NCI-H1105 treated with DMSO at 0.1 percent for 48 hours (cell line): Measurements from ENCODE around the gene EXOC6B.
A peak's percentile ranks its signal among the peaks of the same experiment; 100 is the strongest.
"Not testable (repeated sequence)": the region's sequence is repeated elsewhere in the genome, so short reads cannot be mapped to it uniquely, and the experiment has no call there.

ENCODE experiments used
- DNase-seq: peaks from one replicate; lab custom pipeline; 2025; lab: John Stamatoyannopoulos, UW

The EXOC6B gene

DNA sequence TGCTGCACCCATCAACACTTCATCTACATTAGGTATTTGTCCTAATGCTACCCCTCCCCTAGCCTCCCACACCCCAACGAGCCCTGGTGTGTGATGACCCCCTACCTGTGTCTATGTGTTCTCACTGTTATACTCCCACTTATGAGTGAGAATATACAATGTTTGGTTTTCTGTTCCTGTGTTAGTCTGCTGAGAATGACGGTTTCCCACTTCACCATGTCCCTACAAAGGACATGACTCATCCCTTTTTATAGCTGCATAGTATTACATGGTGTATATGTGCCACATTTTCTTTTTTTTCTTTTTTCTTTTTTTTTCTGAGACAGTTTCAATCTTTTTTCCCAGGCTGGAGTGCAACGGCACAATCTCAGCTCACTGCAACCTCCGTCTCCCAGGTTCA lies 394.1 kb downstream of the EXOC6B start:
- no peak for DNase-seq

DNA sequence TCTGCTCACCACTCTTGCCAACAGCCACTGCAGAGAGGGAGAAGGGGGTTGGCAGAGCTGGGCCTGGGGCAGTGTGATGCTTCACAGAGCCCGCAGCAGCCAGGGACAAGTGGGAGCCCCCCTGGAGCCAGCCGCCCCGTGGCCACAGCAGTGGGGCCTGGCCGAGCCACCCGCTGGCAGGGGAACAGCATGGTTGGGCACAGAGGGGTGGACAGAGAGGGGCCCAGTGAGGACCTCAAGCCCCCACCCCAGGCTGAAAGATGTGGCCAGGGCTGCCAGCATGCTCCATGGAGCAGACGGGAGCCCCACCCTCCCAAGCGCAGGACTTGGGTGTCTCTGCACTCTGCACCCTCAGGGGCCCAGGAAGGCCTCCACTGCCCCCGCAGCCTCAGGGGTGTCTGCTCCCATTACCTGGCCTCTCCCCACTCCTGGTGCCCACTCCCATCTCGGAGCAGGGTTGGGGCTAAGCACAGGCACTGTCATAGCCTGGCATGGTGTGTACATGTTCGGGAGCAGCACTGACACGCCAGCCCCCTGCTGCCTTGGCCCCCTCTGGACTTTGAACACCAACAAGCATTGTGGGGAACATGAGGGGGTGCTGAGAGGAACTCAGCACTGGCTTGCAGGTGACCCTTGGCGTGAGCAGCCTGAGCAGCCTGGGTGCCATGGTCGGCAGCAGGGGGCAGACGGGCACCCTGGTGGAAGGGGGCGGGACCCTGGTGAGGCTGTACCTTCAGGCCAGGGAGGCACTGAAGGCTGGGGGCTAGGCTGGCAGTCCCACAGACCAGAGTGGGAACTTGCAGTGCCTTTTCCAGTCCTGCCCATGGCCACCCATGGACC lies 398.6 kb downstream of the EXOC6B start:
- no peak for DNase-seq

DNA sequence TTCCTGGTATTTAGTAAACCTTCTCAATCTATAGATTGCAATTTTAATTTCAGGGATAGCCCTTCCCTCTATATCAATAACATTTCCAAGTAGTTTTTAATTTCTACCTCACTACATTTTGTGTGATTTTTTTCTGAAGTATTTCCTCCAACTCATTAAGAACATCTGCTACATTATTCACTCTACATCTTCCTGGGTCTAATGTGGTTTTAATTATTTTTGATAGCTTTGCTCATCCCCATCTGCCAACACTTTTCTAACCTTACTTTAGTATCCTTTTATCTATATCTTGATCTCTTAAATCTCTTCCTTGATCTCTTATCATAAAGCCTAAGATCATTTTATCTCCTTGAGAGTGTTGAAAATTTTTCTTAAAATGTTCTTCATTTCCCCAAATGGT lies 399.8 kb downstream of the EXOC6B start:
- no peak for DNase-seq

DNA sequence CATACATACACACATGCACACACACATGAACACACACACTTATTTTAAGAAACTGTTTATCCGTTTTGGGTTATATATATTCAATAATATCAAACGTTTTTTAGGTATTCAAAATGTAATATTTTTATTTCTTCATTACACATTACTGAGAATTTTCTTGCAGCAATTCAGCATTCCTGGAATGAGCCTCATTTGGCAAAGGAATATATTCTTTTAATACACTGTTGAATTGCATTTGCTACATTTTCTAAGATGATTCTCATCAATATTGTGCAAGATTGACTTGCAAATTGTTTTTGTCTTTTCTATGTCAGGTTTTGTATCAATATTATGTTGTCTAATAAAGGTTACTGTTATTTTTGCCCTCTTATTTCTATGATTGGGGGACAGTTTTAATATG lies 402.1 kb downstream of the EXOC6B start:
- DNase-seq: no peak

DNA sequence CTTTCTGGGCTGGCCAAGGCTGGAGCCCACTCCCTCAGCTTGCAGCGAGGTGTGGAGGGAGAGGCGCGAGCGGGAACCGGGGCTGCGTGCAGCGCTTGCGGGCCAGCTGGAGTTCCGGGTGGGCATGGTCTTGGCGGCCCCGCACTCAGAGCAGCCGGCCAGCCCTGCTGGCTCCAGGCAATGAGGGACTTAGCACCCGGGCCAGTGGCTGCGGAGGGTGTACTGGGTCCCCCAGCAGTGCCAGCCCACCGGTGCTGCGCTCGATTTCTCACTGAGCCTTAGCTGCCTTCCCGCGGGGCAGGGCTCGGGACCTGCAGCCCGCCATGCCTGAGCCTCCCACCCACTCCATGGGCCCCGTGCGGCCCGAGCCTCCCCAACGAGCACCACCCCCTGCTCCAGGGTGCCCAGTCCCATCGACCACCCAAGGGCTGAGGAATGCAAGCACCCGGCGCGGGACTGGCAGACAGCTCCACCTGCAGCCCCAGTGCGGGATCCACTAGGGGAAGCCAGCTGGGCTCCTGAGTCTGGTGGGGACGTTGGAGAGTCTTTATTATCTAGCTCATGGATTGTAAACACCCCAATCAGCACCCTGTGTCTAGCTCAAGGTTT lies 404.0 kb downstream of the EXOC6B start:
- DNase-seq: not testable (repeated sequence)

DNA sequence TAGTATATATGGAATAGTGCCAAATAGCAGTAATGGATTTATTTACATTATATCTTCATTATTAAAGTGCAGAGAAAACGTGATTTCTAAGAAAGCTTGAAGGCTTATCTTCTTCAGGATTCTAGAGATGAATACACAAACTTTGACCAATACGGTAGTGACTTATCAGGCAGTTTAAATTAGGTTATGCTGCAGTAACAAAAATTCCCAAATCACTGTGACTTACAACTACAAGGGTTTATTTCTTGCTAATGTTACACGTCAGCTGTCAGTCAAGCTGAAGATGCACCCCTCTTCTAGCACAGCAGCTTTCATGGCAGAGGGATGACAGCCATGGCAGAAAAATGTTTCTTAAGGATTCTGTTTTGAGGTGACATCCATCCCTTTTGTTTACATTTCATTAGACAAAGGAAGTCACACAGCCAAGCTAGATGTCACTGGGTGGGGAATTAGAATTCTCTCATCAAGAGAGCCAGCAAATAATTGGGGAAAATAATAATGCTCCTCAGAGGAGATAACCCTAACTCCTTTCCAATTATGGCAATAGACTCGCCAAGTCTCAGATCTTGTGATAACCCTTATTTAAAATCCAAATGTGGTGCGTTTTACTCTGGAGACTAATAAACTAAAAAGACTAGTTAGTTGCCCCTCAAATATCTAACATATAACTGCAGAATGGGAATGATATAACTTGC lies 409.9 kb downstream of the EXOC6B start:
- DNase-seq: no peak

DNA sequence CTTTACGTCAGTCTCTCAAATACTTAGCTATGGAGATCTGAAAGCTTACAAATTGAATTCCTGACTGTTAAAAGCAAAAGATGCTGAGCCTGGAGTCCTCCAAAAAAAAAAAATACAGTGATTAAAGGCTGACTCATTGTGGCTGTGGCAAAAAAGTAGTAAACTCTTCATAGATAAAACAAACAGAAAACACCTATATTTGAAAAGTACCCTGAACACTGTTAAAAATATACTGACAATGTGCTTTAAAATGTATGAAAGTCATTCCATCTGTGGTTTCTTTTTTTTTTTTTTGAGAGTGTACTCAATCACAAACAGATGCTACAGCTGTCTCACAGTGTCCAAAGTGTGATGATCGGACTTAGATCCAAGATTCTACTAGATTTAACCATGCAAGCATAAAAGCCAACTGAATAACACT lies 410.6 kb downstream of the EXOC6B start:
- DNase-seq: no peak

DNA sequence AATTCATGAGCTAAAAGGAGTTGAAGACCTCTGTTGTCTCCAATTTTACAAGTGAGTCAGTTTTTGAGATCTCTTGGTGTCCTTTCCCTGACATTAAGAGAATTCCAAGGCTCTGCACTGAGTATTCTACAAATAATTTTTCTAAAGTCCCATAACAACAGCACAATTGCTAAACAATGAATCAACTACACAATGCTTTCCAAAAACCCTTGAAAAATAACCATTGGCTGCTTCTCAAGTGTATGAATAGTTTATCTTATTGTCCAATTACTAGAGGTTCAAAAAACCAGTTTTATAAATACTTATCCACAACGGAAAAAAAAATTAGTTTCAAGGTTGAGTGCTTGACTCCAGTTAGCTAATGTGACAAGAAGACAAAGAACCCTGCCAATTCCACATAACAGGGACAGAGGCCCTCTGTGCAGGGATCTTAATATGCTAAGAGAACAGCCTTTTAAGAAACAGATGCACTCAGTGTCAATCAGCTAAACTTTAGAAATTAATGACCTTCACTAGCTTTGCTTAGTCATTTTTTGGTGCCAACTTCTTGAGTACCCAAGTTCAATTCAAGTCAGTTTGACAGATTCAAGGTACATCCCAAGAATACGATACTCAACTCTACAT lies 411.6 kb downstream of the EXOC6B start:
- peak; percentile 23 for DNase-seq

DNA sequence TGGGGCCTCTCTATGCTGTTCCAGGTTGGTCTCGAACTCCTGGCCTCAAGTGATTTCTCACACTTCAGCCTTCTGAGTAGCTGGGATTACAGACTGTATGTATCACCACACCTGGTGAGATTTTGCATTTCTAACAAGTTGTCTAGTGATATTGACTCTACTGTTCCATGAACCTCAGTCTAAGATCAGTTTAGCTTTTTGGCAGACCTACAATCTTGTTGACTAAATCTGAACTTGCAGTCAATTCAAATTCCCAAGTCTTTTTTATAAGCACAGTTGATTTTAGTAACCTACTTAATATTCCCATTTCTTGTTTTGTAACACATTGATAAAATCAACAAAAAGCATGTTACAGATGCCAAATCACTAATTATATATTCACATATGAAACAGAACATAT lies 412.1 kb downstream of the EXOC6B start:
- DNase-seq: no peak

DNA sequence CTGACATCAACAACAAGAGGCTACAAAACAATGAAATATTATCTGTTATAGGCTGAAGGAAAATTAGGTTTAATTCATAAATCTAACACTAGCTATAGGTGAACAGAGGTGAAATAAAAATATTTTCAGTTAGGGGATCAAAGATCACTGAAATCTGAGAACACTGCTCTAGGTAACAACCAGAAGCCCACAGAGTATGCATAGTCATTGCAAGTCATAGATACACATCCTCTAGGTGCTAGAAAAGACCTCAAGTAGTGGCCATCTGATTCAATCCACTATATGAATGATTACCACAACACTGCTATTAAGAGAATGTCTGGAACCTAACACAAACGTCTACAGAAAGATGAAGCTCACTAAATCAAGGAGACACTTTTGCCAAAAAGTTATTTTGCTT lies 413.6 kb downstream of the EXOC6B start:
- no peak for DNase-seq

DNA sequence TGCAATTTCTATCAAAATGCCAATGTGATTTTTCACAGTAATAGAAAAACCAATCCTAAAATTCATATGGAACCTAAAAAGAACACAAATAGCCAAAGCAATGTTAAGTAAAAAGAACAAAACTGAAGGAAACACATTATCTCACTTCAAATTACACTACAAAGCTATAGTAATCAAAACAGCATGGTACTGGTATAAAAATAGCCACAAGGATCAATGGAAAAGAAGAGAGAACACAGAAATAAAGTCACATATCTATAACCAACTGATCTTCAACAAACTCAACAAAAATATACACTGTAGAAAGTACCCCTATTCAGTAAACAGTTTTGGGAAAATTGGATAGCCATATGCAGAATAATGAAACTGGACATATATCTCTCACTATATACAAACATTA lies 426.0 kb downstream of the EXOC6B start:
- DNase-seq: no peak

DNA sequence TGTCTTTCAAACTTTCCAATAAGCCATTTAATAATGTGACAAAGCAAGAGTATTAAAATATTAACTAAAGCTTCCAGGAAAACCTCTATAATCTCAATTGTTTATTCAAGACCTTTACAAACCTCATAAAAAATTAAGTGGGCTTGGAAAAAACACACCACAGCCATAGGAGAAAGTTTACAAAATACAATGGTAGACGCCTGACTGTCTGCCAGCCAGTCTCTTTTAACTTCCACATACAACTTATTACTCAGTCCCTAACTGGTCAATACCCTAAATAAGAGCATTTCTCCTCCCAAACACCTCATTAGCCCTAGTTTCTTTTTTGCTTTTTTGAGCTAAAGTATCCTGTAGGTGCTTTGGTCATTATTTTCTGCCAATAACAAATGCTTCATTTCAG lies 430.7 kb downstream of the EXOC6B start:
- peak; percentile 92 for DNase-seq

DNA sequence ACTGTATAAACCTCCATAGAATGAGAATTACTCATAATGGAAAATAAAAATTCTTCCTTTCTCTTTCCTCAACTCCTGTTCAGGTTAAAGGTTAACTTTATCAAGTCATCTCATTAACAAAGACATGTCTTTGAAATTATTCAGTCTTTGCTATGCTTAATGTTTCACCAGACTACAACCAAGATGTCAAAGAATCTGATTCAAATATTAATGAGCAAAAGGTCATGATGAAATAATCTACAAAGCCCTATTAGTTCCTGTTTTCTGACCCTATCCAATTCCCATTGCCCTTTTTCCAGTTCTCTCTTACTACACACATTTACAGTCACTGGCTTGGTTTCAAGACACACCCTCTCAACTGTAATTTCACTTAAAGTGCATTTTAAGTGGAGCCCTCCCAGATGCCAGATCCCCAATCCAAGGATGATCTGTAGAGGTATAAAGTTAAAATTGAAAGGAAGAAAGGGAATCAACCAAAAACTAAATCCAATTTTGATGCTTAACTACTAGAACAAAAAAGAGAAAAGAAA lies 431.2 kb downstream of the EXOC6B start:
- DNase-seq: peak; percentile 92

DNA sequence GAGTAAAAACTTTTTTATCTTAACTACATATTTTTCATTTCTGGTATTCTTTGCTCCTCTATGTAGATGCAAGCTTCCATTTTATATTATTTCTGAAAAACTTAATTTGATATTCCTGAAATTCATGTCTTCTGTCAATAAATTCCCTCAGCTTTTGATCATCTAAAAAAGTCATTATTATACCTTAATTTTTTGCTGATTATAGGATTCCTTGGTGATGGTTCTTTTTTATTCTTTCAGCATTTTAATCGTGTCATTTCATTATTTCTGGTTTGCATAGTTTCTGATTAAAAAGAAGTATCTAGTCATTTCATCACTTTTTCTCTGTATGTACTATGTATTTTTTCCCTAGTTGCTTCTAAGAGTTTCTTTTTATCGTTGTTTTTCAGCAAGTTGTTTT lies 436.4 kb downstream of the EXOC6B start:
- no peak for DNase-seq

DNA sequence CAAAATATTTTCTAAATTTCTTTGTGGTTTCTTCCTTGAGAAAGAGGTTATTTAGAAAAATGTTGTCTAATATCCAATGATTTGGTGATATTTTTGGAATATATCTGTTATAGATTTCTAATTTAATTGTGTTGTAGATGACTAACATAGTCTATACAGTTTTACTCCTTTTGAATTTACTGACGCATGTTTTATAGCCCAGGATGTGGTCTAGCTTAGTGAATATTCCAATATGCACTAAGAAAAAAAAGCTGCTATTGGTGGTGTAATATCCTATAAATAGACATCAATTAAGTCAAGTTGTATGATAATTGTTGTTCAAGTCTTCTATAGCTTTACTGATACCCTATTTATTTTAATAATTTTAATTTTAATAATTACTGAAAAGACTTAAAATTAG lies 437.6 kb downstream of the EXOC6B start:
- no peak for DNase-seq

DNA sequence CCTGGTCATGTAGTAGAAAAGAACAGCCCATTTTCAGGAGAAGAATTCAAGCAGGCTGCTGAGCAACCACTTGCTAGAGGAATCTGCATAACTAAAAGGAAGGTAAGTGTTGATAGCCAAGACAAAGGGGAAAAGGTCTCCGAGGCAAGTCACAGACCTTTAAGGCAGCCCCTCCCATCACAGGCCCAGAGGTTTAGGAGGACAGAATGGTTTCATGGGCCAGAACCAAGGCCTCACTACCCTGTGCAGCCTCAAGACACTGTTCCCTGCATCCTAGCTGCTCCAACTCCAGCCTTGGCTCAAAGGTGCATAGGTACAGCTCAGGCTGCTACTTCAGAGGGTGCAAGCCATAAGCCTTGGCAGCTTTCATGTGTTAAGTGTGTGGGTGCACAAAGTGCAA lies 439.5 kb downstream of the EXOC6B start:
- no peak for DNase-seq

DNA sequence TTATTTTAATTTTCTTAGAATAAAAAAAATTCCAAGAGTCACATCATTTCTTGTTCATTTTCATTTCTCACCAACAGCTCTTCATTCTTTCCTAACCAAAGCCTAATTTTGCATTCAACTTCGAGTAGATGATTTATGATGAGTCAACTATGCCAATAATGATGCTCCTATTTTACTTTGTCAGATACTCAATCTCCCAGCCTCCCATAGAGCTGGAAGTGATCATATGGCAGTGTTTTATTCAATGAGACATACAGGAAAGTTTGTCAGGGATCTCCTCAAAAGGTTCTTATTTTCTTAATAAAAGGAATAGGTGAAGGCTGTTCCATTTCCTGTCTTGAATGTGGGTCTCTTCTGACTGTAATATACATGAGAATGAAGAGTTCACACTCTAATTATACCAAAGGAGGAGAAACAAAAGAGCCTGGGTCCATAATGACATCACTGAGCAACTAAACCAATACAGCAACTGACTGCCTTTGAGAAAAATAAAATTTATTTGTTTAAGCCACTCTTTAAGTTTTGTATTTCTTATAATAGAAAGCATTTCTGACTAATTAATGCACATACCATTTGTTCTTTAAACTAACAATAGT lies 447.0 kb downstream of the EXOC6B start:
- DNase-seq: no peak

DNA sequence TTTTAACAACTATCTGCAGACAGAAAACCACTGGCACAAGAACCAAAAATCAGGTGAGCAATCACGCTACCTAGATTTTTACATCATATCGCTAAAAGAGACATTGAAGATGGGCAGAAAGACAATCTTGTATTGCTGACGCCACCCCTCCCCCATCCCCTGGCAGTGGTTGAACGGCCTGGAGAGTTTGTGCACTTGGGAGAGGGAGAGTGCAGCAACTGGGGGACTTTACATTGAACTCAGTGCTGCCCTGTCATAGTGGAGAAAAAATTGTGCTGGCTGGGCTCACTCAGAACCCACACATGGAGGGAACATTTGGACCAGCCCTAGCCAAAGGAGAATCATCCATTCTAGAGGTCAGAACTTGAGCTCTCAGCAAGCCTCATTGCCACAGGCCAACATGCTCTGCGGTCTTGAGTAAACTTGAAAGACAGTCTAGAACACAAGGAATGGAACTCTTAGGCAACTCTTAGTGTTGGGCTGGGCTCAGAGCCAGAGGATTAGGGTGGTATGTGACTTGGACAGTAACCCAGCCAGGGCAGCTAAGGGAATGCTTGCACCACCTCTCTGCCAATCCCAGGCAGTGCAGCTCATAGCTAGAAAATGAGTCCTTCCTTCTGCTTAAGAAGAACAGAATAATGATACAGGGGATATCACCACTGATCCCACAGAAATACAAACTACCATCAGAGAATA lies 458.2 kb downstream of the EXOC6B start:
- no peak for DNase-seq

DNA sequence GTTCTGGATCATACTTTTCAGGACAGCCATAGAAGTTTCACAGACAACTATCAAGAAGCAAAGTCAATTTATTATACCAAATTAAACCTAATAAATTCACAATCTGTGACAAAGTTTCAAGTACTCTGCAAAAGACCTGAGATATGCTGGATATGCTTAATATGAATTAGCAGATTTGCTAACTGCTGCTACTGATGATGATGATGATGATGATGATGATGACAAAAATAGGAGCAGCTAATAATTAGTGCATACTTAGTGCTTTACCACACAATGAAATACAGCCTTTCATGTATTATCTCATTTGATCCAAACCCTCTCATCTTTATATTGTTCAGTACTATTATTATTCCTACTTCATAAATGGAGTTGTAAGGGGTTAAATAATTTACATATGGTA lies 462.4 kb downstream of the EXOC6B start:
- DNase-seq: no peak

DNA sequence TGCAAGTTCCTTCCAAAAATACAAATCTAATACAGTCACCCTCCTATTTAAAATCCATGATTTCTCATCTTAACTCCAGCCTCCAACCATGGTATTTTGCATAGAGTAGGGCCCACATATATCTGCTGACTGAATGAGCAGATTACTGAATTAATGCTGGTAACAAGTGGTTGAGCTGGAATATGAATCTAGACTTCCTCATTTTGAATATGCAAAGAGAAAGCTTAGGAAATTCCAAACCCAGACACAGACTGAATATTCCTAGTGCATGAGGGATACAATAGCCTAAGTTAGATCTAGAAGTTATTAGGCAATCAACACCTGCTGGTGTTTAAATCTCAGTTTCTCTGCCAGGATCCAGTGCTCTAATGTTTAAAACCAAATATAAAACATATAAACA lies 463.1 kb downstream of the EXOC6B start:
- DNase-seq: no peak

DNA sequence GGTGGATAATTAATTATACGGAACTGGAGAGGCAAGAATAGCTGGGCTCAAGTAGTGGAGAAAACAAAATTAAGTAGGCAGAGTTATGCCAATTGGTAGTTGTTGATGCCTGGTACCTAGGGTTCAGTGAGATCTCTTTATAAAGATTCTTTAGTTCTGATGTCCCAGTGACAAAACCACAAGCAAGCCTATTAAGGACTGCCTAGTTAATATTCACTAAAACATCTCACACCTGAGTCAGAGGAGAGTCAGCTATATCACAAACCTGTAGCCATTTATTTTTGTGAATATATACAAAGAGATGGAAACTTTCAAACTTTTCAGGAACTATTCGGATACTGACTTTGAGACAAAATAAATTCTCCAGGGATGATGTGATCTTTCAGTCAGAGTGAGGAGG lies 464.3 kb downstream of the EXOC6B start:
- no peak for DNase-seq
